PC-9 (cell line): ENCODE measurements around the gene MTERF4. TPM values are rescaled to one million over a fixed set of nuclear protein-coding genes. Genes with fewer than 3 reads are reported as not detected.
"Not testable (repeated sequence)": the region's sequence is repeated elsewhere in the genome, so short reads cannot be mapped to it uniquely, and the experiment has no call there.

Source experiments
- BruUV-seq: library from RNA; stranded (reverse); fragments of 400-500 nt; replicated peaks from 2 replicates; lab custom pipeline; 2021; lab: Mats Ljungman, UMichigan
- CTCF ChIA-PET: fragments of 300-600 bp; sonication (Branson Sonifier 250); formaldehyde crosslinking; loops from one replicate; lab custom pipeline; 2022; ENCODE audit warnings: antibody characterized with exemption; lab: Charles Lee
- POLR2A ChIA-PET: fragments of 300-600 bp; sonication (Branson Sonifier 250); formaldehyde crosslinking; loops from one replicate; lab custom pipeline; 2022; ENCODE audit warnings: antibody characterized with exemption; ENCODE audit not compliant: unreplicated experiment; lab: Charles Lee
- DNase-seq, 2 experiments: peaks; one replicate each; pipeline versions ENCODE4 v3.0.0 to v3.0.0-alpha.2; 2015 to 2022; ENCODE audit warnings: mixed read lengths in 1 of 2
- H2AFZ ChIP-seq: fragments of 200-600 bp; sonication (generic); 2 replicates; pipeline ENCODE4 v1.8.1; 2017; ENCODE audit warnings: antibody characterized with exemption
- H3F3A ChIP-seq: fragments of 200-600 bp; sonication (generic); 2 replicates; pipeline ENCODE4 v1.8.1; 2017; ENCODE audit warnings: antibody characterized with exemption, mild to moderate bottlenecking, low read depth; ENCODE audit not compliant: insufficient read depth
- H3K27ac ChIP-seq: fragments of 200-600 bp; sonication (generic); 2 replicates; pipeline ENCODE4 v1.6.1; 2016; ENCODE audit warnings: mixed run types
- H3K27me3 ChIP-seq: fragments of 200-600 bp; sonication (generic); 2 replicates; pipeline ENCODE4 v1.6.1; 2016; ENCODE audit warnings: low read depth, mixed run types; ENCODE audit not compliant: insufficient read depth
- H3K36me3 ChIP-seq: fragments of 200-600 bp; sonication (generic); 2 replicates; pipeline ENCODE4 v1.6.1; 2016; ENCODE audit warnings: low read depth, mixed run types
- H3K4me1 ChIP-seq: fragments of 200-600 bp; sonication (generic); replicated peaks from 2 replicates; pipeline ENCODE4 v1.6.1; 2016; ENCODE audit warnings: mixed run types; ENCODE audit not compliant: insufficient read depth
- H3K4me2 ChIP-seq: fragments of 200-600 bp; sonication (generic); 2 replicates; pipeline ENCODE4 v1.6.1; 2017; ENCODE audit warnings: mixed run types
- H3K4me3 ChIP-seq: fragments of 200-600 bp; sonication (generic); 2 replicates; pipeline ENCODE4 v1.6.1; 2016; ENCODE audit warnings: mixed run types
- H3K79me2 ChIP-seq: fragments of 200-600 bp; sonication (generic); 2 replicates; pipeline ENCODE4 v1.6.1; 2017; ENCODE audit warnings: low read depth, mixed run types
- H3K9me2 ChIP-seq: fragments of 200-600 bp; sonication (generic); 2 replicates; pipeline ENCODE4 v1.8.1; 2017; ENCODE audit warnings: mild to moderate bottlenecking; ENCODE audit not compliant: insufficient read depth
- H3K9me3 ChIP-seq: fragments of 200-600 bp; sonication (generic); 2 replicates; pipeline ENCODE4 v1.8.1; 2016; ENCODE audit warnings: low read depth; ENCODE audit not compliant: insufficient read depth
- H4K20me1 ChIP-seq: fragments of 200-600 bp; sonication (generic); 2 replicates; pipeline ENCODE4 v1.8.1; 2017; ENCODE audit not compliant: insufficient read depth
- CTCF ChIP-seq: fragments of 200-600 bp; sonication (generic); conservative IDR thresholded peaks from 2 replicates; pipeline ENCODE4 v1.6.1; 2017; ENCODE audit warnings: mixed run types, antibody characterized with exemption, mild to moderate bottlenecking, moderate library complexity
- EZH2 ChIP-seq: fragments of 200-600 bp; sonication (generic); IDR thresholded peaks from 2 replicates; pipeline ENCODE4 v1.8.0; 2017; ENCODE audit warnings: antibody characterized with exemption, low read depth
- intact Hi-C: fragments of 100-400 bp; cut with micrococcal nuclease; formaldehyde crosslinking; loops from one replicate; pipeline ENCODE4 v1.10.0; 2022; ENCODE audit not compliant: unreplicated experiment
- total RNA-seq: library from RNA; stranded (reverse); gene quantifications from 2 replicates; pipeline ENCODE4 v1.2.3, GENCODE V29; 2021

The MTERF4 gene
- total RNA-seq, 1 experiment from 2014 or later, result 42.8 TPM

- no peak overlapping the region for H3K27ac ChIP-seq
- H3K36me3 ChIP-seq, result no peaks in the 10 kb centered on the region
- TF ChIP-seq EZH2 (no peak), CTCF (no peak)
- no peaks in the 10 kb centered on the region for H3K9me3 ChIP-seq
- DNase-seq, result no peak
- H3K27me3 ChIP-seq, result no peaks in the 10 kb centered on the region
- H3K79me2 ChIP-seq, result no peaks in the 10 kb centered on the region; the same call in 1 of the 2 replicates
- BruUV-seq, result no TSS peak
- H3K4me2 ChIP-seq, result no peak overlapping the region
- no peaks in the 10 kb centered on the region for H3F3A ChIP-seq
- ChIA-PET POLR2A (no interaction called here), CTCF (no interaction called here)
- no peak overlapping the region for H2AFZ ChIP-seq
- no peaks in the 10 kb centered on the region for H3K9me2 ChIP-seq
- H4K20me1 ChIP-seq, result no peaks in the 10 kb centered on the region
- peaks cover 6% of the 10 kb centered on the region for H3K4me1 ChIP-seq
- intact Hi-C loops, result loop anchor here (10.0 kb wide), 2 partner anchors 106 to 254 kb away; no protein-coding TSS in a partner anchor
- H3K4me3 ChIP-seq, result no peak overlapping the region
Observed at GRCh38 chr2:241108271-241109209, 6.5 kb upstream of the MTERF4 start.

- intact Hi-C loops, result loop anchor here (10.0 kb wide), 2 partner anchors 108 to 252 kb away; no protein-coding TSS in a partner anchor
- peaks cover 9% of the 10 kb centered on the region; the same call in 1 of the 2 replicates for H3K79me2 ChIP-seq
- no peak overlapping the region for H2AFZ ChIP-seq
- no peak overlapping the region for H3K4me3 ChIP-seq
- no peak for DNase-seq
- no peak for TF ChIP-seq CTCF
- no peak for TF ChIP-seq EZH2
- no peaks in the 10 kb centered on the region for H4K20me1 ChIP-seq
- H3K4me2 ChIP-seq, result no peak overlapping the region
- H3K36me3 ChIP-seq, result no peaks in the 10 kb centered on the region
- POLR2A ChIA-PET, result no interaction called here
- no TSS peak for BruUV-seq
- no peaks in the 10 kb centered on the region for H3K9me2 ChIP-seq
- peaks cover 10% of the 10 kb centered on the region for H3K4me1 ChIP-seq
- no peaks in the 10 kb centered on the region for H3K9me3 ChIP-seq
- H3K27me3 ChIP-seq, result no peaks in the 10 kb centered on the region
- peaks cover 8% of the 10 kb centered on the region; the same call in 1 of the 2 replicates for H3F3A ChIP-seq
- H3K27ac ChIP-seq, result no peak overlapping the region
- CTCF ChIA-PET, result no interaction called here
Observed at GRCh38 chr2:241107031-241107783, 5.1 kb upstream of the MTERF4 start.

GRCh38 chr2:241105641-241106040 is 3.6 kb upstream of the MTERF4 start:
- no peak overlapping the region for H2AFZ ChIP-seq
- POLR2A ChIA-PET, result no interaction called here
- CTCF ChIA-PET, result interaction anchor here (0.5 kb wide), 1 partner anchor 26 kb away, joined by 6 read pairs; no protein-coding TSS in a partner anchor
- intact Hi-C loops, result loop anchor here (10.0 kb wide), 2 partner anchors 109 to 251 kb away; no protein-coding TSS in a partner anchor
- no peaks in the 10 kb centered on the region for H3K9me2 ChIP-seq
- DNase-seq, result no peak
- H3K79me2 ChIP-seq, result peaks cover 23% of the 10 kb centered on the region
- no peak overlapping the region for H3K4me3 ChIP-seq
- no peaks in the 10 kb centered on the region for H3K9me3 ChIP-seq
- peaks cover 10% of the 10 kb centered on the region for H3K4me1 ChIP-seq
- no peaks in the 10 kb centered on the region for H3K36me3 ChIP-seq
- no peaks in the 10 kb centered on the region for H4K20me1 ChIP-seq
- no peaks in the 10 kb centered on the region for H3K27me3 ChIP-seq
- no TSS peak for BruUV-seq
- H3K27ac ChIP-seq, result no peak overlapping the region
- H3K4me2 ChIP-seq, result no peak overlapping the region
- H3F3A ChIP-seq, result peaks cover 8% of the 10 kb centered on the region; the same call in 1 of the 2 replicates
- TF ChIP-seq CTCF, result no peak
- TF ChIP-seq EZH2, result no peak

GRCh38 chr2:241104611-241105010 is 2.5 kb upstream of the MTERF4 start:
- H3K9me3 ChIP-seq, H3K4me3 ChIP-seq, H3F3A ChIP-seq, POLR2A ChIA-PET, H3K27me3 ChIP-seq, DNase-seq, H3K9me2 ChIP-seq, H3K4me2 ChIP-seq, H3K27ac ChIP-seq, H3K36me3 ChIP-seq, BruUV-seq, H4K20me1 ChIP-seq, H2AFZ ChIP-seq, CTCF ChIA-PET: not testable (repeated sequence)
- intact Hi-C loops, result loop anchor here (5.0 to 10.0 kb wide), 4 partner anchors 43 to 250 kb away; partner anchors contain the start of genes HDLBP, PASK and SEPTIN2
- Histone ChIP-seq H3K79me2 (peaks cover 34% of the 10 kb centered on the region), H3K4me1 (peaks cover 10% of the 10 kb centered on the region)
